ENCODE results near the gene CPVL.
A peak's percentile ranks its signal among the peaks of the same experiment; 100 is the strongest.

The CPVL gene

GRCh38 chr7:29154076-29154475, 7.7 kb upstream of the CPVL start:
- DNase-seq: no peak

GRCh38 chr7:29150856-29151255, 4.5 kb upstream of the CPVL start:
- DNase-seq: no peak

GRCh38 chr7:29149036-29149435, 2.7 kb upstream of the CPVL start:
- DNase-seq: no peak

- DNase-seq: no peak
These were observed 1.5 kb upstream of the CPVL start for GRCh38 chr7:29147821-29148220.

GRCh38 chr7:29146888-29147609, 712 bp upstream of the CPVL start:
- no peak for DNase-seq

GRCh38 chr7:29145553-29146056, 732 bp downstream of the CPVL start:
- no peak for DNase-seq

GRCh38 chr7:29143751-29144150, 2.6 kb downstream of the CPVL start:
- DNase-seq: no peak

- no peak for DNase-seq
These were observed 4.2 kb downstream of the CPVL start for GRCh38 chr7:29142021-29142727.

GRCh38 chr7:29140873-29141468, 5.4 kb downstream of the CPVL start:
- no peak for DNase-seq

- peak; percentile 24 for DNase-seq
These were observed 6.5 kb downstream of the CPVL start for GRCh38 chr7:29139796-29140195.

GRCh38 chr7:29139191-29139590, 7.1 kb downstream of the CPVL start:
- peak; percentile 57 for DNase-seq

GRCh38 chr7:29138588-29138987, 7.7 kb downstream of the CPVL start:
- no peak for DNase-seq

- DNase-seq: no peak
These were observed 10.5 kb downstream of the CPVL start for GRCh38 chr7:29135846-29136245.

- no peak for DNase-seq
These were observed 13.4 kb downstream of the CPVL start for GRCh38 chr7:29132980-29133379.

- DNase-seq: no peak
These were observed 14.7 kb downstream of the CPVL start for GRCh38 chr7:29131678-29132077.

GRCh38 chr7:29130096-29130495, 16.2 kb downstream of the CPVL start:
- DNase-seq: no peak

- no peak for DNase-seq
These were observed 18.8 kb downstream of the CPVL start for GRCh38 chr7:29127527-29127926.

GRCh38 chr7:29126804-29127203, 19.5 kb downstream of the CPVL start:
- DNase-seq: no peak

- no peak for DNase-seq
These were observed 22.6 kb downstream of the CPVL start for GRCh38 chr7:29123626-29124190.

- DNase-seq: no peak
These were observed 23.6 kb downstream of the CPVL start for GRCh38 chr7:29122759-29123158.

GRCh38 chr7:29122081-29122480, 24.3 kb downstream of the CPVL start:
- DNase-seq: no peak

GRCh38 chr7:29120955-29121354, 25.4 kb downstream of the CPVL start:
- no peak for DNase-seq

- no peak for DNase-seq
These were observed 26.8 kb downstream of the CPVL start for GRCh38 chr7:29119538-29119937.
